ENCODE data around the gene DYNC1H1.

DNA sequence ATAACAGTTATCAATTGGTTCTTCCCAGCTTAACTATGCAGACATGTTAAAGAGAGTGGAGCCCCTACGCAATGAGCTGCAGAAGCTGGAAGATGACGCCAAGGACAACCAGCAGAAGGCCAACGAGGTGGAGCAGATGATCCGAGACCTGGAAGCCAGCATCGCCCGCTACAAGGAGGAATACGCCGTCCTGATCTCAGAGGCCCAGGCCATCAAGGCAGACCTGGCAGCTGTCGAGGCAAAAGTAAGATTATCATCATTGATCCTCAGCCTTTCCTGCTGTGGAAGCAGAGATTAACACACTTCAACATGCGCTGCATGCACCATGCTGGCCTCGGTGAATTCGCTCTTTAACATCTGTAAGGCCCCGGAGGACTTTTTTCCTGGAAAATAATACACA, 68.9 kb downstream of the DYNC1H1 start:
- TF ChIP-seq, protein P1, sequence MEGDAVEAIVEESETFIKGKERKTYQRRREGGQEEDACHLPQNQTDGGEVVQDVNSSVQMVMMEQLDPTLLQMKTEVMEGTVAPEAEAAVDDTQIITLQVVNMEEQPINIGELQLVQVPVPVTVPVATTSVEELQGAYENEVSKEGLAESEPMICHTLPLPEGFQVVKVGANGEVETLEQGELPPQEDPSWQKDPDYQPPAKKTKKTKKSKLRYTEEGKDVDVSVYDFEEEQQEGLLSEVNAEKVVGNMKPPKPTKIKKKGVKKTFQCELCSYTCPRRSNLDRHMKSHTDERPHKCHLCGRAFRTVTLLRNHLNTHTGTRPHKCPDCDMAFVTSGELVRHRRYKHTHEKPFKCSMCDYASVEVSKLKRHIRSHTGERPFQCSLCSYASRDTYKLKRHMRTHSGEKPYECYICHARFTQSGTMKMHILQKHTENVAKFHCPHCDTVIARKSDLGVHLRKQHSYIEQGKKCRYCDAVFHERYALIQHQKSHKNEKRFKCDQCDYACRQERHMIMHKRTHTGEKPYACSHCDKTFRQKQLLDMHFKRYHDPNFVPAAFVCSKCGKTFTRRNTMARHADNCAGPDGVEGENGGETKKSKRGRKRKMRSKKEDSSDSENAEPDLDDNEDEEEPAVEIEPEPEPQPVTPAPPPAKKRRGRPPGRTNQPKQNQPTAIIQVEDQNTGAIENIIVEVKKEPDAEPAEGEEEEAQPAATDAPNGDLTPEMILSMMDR (IDR thresholded peaks at IDR 0.05) = no peak
- TF ChIP-seq POLR2AphosphoS5 (IDR thresholded peaks at IDR 0.05) = no peak

All from esophagus muscularis mucosa (tissue), 3 donors.